NCI-H526 treated with DMSO at 0.1 percent for 48 hours (cell line): Measurements from ENCODE around the gene MCC.

ENCODE experiments used
- DNase-seq: peaks from one replicate; lab custom pipeline; 2025; lab: John Stamatoyannopoulos, UW

MCC gene

DNA sequence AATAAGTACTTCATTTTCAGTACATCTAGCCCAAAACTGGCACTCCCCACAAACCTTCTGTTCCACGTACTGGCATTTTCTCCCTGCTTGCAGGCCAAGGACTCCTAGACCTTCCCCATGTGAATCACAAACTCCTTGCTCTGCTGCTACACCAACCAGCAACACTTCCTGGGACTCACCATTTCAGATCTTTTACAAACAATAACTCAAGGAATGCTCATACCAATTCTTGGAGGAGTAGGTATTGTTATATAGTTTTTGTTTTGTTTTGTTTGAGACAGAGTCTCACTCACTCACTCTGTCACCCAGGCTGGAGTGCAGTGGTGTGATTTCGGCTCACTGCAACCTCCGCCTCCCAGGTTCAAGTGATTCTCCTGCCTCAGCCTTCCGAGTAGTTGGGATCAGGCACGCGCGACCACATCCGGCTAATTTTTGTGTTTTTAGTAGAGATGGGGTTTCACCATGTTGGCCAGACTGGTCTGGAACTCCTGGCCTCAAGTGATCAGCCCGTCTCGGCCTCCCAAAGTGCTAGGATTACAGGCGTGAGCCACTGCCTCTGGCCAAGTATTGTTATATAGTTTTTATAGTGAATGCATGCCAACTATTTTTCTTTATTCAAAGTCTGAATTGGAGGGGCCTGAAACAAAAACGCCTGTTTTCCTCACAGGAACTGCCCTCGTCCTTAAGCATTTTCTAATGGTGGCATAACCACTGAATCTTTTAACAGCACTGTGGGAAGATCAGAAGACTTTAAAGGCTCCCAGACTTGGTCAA is 264.2 kb downstream of the MCC start:
- no peak for DNase-seq

DNA sequence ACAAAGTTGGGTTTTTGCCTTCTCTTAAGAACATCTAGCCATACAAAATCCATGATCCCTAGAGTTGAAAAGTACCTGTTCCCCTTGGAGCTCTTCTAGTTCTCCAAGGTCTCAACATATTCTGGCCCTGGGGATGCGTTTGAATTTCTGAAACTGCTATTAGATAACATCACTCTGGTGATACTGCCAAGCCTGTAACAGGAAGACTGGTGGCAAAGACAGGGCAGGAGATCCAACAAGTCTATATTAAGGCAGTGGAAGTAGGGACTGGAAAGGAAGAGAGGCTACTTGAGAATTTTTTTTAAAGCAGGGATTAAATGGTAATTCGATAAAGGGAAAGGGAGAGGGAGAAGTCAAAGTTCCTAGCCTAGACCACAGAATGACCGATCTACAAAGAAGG is 264.9 kb downstream of the MCC start:
- DNase-seq: no peak

DNA sequence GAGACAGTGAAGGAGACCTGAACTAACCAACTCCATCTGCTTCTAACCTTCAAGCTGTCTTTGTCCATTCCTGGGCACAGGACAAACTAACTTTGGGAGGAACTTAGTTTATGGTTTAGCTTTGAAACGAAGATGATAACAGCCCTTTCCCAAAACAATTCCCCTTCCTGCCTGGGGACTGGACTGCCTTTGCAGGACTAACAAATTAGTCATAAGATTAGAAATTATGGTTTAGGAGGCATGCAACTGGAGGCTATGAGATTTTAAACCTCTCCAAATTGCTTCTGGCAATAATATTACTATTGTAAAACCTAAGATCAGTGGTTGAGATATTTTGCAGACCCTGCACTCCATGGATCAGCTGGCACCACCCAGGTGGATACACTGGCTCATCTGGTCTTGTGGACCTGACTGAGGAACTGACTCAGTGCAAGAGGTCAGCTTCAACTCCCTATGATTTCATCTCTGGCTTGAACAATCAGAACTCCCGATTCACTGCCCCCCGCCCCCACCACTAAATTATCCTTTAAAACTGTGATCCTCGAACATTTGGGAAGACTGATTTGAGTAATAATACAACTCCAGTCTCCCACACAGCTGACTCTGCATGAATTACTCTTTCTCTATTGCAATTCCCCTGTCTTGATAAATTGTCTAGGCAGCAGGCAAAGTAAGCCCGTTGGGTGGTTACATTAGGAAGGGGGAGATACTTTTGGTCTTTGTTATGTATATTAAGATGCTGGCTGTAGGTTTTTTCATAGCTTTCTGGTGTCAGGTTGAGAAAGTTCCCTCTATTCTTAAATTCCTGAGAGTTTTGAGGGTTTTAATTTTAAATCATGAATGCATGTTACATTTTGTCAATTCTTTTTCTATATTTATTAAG is 266.7 kb downstream of the MCC start:
- DNase-seq: no peak

DNA sequence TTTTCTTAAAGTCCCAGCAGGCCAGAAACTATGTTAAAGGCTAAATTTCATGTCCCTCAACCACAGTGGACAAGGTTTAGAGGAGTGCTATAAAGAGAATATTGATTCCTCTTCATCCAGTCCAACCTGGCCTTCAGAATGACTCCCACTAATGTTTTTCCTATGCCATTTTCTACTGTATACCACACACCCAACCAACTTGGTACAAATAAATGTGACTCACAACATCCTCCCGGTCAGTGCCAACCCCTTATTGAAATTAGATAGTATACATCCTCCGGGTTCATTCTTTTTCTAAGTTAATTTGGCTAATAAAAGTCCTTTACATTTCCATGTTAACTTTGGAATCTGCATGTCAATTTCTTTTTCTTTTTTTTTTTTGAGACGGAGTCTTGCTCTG is 268.6 kb downstream of the MCC start:
- no peak for DNase-seq

DNA sequence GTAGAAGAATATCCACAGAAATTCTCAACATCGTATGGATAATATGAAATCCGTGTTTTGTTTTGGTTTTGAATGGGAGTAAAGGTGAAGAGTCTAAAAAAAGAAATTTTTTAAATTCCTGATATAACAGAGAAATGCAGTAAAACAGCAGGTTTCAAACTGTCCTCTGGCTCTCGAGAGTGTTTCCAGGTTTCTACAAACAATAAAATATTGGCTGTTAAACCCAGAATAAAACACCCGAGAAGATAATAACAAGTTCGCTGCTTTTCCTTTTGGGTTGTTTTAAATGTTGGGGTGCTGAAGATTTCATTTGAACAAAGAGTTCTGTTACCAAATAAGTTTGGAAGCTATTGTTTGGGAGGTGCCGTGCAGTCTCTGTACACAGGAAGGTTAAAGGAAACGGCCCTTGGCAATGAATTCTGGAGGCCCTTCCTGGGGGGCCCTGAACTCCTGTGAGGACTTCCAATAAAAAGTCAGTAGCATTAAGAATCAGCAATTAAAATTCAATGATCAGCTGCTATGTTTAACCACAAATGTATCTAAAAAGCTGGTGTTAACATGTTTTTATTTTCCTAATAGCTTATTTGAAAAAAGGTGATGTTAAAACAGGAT is 269.2 kb downstream of the MCC start:
- no peak for DNase-seq

DNA sequence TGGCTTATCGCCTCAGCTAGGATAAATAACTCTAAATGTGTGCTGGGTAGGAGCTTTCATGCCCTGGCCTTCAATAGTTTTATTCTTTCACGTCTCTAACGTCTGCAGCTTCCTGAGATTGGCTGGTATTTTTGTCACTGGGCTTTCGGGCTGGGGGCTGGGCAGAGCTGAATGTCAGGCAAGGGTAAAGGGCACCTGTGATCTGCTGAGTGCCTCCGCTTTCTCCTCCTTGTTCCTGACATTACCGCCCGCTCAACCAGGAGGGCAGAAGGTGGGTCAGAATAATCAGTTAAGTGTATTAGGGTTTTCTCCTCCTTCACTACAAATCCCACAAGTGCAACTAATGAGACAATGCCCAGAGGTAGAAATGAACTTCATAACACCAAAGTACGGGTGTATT is 270.1 kb downstream of the MCC start:
- no peak for DNase-seq

DNA sequence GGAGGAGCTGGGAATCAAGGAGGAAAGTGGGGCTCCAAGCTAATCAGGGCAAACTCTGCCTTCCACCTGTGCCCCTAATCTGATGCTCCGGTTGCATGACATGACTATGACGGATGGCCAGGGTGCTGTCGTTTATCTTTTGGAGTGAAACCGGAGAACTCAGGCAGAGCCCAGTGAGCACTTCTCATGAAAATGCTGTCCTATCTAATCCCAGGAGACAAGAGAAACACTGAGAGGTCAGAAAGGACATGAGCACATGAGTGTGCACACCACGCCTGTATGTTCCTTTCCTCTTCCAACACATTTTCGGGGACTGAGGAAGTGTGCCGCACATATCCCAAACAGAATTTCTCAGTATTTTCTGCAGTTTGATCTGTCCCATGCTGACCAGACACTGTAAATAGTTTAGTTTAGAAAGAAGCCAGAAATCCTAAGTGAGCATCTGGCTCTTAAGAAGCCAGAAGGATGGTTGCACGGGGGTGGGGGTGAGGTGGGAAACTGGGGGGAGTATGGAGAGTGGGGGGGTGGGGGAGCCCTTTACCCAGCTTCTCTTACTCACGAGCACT is 270.6 kb downstream of the MCC start:
- no peak for DNase-seq

DNA sequence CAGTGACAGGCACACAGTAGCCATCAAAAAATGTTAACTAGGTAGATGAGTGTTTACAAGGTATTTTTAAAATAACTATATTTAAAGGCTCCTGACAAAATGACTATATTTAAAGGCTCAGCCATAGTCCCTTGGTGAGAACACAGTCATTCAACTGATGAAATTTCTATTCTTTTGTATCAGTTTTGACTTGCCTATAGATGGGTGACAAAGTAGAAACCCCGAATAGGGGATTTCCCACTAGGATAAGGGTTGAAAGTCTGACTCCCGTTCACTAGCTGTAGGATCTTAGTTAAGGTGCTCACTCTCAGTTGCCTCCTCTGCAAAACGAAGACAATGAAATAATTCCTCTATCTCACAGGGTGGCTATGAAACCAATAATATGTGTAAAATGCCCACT is 271.7 kb downstream of the MCC start:
- DNase-seq: no peak

DNA sequence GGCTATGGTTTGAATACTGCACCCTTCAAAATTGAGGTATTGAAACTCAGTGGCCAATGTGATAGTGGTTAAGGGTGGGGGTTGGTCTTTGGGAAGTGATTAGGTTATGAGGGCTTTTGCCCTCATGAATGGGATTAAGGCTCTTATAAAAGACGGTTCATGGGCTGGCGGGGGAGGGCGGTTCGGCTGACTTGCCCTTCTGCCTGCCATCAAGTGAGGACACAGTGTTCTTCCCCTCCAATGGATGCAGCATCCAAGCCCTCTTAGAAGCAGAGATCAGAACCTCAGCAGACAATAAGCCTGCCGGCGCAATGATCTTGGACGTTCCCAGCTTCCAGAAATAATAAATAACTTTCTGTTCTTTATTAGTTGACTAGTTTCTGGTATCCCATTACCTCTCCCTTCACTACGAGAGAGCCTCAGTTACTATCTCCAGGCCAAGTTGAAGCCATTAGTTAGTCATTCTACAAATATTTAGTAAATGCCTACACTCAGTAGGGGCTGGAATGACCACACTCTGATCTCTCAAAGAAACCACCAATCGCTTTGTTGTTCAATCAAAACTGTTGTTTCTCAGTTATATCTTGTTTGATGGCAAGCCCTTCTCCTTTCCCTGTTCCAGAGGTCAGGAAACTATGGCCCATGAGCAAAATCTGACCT is 272.7 kb downstream of the MCC start:
- DNase-seq: no peak

DNA sequence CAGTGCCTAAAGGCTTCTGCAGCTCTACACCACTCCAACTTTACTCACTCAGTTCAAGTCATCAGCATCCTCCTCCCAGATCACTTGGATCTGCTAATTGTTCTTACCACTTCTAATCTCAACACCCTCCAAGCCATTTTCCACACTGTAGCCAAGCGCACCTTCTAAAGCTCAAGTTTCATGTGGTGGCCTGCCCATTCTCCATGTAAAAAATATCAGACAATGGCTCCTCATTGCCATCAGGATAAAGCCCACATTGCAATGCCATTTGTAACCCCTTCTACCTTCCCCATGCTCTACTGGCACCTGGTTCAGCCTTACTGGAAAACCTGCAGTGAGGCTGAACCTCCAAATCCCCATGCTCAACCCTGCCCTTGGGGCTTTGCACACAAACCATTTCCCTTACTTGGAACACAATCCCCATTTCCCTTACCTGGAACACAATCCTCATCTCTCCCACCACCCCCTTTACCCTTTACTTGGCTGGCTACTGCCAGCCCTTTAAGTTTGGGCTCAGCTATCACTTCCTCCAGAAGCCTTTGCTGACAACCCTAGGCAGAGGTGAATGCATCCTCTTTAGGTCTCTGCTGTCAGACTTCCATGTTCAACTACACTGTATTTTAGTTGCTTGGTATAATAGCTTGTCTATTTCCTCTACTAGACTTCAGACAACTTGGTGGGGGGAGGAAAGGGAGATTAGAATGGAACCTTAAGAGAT is 273.5 kb downstream of the MCC start:
- DNase-seq: no peak

DNA sequence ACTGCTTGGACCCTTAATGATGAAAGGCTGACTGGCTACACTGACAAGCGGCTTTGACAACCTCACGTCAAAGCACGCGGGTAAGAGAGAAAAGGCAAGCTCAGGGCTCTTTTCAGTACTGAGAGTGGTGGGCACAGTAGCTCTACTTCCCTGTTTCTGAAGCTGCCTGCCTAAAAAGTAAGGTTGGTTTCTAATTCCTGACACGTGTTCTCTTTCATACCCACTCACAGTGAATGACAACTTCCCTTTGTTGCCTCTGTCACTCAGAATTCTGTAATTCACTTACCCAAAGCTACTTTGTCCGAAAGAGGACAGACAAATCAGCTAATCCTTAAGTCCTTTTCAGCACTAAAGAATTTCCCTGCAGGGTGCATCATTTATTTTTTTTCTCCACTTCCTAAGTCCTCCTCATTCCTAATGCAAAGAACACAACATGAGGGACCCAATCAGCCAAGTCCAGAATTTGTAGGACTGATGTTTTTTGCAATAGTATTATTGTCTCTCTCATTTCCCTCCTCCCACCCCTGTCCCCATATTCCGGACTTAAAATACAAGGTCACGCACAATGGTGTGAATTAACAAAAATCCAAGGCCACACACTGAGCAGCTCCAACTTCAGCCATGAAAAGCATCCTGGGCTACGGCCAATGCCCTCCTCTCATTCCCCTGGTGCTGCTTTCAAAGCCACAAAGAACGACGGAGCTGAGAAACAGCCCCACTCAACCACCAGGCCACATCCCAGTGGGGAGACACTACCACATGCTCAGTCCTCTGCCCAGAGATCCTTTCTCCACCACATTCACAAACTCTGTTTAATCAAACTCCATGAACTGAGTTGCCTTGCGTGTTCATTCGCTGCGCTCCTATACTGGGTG is 274.5 kb downstream of the MCC start:
- no peak for DNase-seq

DNA sequence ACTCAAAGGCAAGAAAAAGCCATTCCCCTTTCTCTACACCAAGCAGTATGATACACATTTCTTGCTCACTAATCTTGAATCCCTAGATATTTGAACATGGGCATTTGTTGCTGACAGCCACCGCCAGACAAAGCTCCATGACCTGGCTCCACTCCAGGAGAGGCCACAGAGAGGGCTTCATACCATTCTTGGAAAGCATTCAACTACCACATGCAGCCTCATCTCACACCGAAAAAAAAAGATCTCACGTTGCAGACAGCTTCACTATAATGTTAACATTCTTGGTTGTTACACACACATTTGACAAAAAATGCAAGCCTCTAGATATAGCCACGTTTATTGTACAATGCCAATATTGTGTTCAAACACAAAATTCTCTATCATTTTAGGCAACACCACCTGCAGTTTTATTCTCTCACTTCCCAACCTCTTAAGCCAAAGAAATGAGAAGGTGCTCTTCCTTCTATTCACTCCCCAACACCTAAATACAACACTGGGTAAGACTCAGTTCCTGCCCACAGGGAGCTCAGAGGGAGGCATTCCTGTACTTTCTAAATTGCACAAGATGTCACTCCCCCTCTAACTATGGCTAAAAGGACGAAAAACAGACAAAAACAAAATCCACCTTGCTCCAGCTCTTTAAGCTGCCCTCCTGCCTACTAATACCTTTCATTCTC is 275.9 kb downstream of the MCC start:
- DNase-seq: no peak

DNA sequence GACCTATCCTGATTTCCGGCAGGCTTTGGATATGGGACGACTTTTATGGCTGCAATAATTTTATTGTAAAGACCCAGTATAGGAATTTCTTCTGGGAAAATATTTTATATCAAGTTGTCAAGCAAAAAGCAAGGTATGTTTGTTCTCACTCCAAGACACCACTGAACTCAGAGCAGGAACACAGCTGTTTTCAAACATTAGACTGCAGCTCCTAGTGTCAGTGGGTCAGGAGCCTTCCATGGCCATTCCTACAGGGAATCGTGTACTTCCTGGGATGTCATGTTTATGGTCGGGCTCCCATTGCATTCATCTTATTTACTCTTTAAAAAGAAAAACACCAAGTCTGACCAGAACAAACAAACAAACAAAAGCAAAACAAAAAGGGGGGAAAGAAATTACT is 278.8 kb downstream of the MCC start:
- DNase-seq: no peak

DNA sequence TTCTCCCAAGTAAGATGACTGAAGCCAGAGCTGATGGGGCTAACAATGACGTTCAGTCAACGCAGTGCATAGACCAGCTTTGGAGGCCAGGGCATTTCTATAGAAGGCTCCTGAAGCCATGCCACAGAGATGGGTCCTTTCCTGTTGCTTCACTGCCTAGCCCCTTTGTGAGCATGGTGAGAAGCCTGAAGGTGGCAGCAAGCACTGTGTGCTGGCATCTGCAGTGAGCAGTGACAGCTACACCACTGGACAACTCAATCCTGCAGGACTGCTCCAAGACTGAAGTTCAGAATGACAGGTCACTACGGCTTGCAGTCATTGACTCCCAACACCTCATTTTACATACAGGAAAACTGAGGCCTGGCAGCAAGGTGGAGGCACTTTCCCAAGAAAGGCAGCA is 282.4 kb downstream of the MCC start:
- DNase-seq: no peak

DNA sequence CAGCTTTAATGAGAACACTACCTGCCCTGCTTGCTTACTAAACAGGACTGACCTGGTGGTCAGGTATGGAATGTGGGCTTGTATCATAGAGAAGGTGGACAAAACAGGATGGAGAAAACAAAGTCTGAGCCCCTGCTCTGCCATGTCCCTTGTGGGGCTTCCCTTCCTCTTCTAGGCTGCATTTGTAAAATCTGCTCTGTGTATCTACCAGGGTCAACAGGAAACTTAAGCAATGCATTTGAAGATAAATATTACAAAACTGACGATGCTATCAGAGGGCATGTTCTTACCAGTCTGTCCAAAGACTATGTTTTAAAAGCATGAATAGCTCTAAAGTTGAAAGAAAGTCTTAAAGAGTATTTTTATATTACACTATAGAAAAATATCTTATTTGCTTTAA is 282.9 kb downstream of the MCC start:
- DNase-seq: no peak

DNA sequence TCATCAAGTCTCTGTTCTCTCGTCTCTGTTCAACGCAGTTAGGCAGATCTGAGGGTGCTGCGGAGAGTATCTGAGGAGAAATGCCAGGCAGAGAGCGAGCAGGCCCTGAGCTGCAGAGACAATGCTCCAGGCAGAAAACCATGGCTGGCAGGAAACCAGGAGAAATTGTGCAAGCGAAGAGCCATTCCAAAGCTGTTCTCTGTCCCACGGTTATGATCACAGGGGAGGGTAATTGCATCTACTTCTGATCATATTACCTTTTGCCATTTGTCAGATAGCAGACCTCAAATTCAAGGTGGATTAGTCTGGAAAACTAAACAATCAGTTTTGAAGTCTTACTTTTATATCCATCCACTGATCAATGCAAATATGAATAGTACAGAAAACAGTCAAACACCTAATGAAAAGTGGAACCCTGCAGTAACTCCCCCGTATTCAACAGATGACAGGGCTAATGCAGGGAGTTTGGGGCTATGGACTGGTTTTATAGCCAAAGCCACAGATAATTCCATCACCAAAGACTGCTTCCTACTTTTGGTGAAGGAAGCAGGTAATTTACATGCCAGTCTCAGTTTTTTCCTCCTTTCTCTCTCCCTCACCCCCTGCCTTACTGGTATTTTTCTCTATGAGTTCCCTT is 283.6 kb downstream of the MCC start:
- no peak for DNase-seq

DNA sequence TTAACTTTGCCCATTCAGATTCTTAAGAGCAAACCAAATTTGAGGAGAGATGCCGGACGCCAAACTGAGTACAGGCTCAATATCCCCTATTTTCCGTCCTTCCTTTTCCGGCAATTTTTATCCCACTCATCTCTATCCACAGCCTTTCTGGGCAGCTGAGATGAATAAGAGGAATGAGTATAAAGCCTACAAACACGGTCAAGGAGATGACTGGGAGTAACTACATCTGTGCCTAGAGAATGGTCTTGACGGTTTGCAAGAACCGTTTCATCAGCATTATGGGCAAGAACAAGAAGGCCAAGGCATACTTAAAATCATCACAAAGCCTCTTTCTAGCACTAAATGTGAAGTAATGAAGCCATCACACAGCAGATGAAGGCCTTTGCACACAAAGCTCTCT is 284.3 kb downstream of the MCC start:
- DNase-seq: no peak

DNA sequence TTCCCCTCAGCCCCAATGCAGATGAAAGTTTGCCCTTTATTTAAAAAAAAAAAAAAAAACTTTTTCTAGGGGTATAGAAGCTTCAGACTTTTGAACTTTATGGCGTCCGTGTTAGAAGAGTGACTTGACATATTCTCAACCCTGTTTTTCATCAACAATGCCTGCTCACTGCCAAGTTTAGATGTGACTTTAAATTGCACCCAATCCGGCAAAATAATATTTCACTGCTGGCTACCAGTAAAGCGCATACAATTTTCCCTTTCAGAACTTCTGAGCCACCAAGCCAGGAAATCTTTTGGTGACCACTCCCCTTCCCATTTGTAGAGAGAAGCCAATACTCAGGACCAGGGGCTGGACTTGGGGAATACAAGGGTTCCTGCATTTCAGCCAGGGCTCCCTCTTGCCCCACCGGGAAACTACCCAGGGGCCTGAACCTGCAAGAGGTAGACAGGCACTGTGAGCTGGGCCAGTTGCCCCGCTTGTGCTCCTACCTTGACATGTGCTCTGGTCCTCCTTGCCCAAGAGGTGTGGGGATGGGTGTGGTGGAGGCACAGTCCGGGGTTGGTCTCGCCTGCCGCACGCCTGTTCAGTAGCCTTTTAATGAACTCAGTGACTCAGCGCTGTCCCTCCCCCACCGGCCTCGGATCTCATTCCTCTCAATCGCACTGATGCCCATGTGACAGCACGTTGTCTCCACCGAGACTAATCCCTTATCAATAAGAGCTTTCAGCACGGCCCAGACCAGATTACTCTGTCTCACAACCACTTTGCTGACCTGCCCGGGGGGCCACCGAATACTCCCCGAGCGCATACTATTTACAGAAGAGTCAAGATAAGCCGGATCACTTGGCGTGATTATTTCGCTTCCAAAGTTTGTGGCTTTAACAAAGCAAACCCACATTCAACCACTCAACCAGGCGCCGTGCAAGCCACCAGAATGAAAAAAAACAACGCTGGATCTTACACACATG is 285.2 kb downstream of the MCC start:
- DNase-seq: no peak
